ENCODE measurements around the gene A4GNT.

Gene A4GNT

GRCh38 chr3:138118612-138119422 lies 13.4 kb downstream of the A4GNT start:
- DNase-seq: peak; percentile 79
- Histone ChIP-seq H3K27ac (no peak overlapping the region), H3K36me3 (replicated peaks) (no peaks in the 10 kb centered on the region), H3K27me3 (replicated peaks) (no peaks in the 10 kb centered on the region), H3K4me3 (ENCODE audit: low read depth, low read length) (no peak overlapping the region)
- TF ChIP-seq, protein P1, sequence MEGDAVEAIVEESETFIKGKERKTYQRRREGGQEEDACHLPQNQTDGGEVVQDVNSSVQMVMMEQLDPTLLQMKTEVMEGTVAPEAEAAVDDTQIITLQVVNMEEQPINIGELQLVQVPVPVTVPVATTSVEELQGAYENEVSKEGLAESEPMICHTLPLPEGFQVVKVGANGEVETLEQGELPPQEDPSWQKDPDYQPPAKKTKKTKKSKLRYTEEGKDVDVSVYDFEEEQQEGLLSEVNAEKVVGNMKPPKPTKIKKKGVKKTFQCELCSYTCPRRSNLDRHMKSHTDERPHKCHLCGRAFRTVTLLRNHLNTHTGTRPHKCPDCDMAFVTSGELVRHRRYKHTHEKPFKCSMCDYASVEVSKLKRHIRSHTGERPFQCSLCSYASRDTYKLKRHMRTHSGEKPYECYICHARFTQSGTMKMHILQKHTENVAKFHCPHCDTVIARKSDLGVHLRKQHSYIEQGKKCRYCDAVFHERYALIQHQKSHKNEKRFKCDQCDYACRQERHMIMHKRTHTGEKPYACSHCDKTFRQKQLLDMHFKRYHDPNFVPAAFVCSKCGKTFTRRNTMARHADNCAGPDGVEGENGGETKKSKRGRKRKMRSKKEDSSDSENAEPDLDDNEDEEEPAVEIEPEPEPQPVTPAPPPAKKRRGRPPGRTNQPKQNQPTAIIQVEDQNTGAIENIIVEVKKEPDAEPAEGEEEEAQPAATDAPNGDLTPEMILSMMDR (IDR thresholded peaks at IDR 0.05; ENCODE audit: low read depth, low read length, missing control alignments): peak; percentile 97
- in situ Hi-C loops (cut with HindIII; ENCODE audit: low pct_ligation_motif_present, low sequenced_read_pairs): no loop called here

DNA sequence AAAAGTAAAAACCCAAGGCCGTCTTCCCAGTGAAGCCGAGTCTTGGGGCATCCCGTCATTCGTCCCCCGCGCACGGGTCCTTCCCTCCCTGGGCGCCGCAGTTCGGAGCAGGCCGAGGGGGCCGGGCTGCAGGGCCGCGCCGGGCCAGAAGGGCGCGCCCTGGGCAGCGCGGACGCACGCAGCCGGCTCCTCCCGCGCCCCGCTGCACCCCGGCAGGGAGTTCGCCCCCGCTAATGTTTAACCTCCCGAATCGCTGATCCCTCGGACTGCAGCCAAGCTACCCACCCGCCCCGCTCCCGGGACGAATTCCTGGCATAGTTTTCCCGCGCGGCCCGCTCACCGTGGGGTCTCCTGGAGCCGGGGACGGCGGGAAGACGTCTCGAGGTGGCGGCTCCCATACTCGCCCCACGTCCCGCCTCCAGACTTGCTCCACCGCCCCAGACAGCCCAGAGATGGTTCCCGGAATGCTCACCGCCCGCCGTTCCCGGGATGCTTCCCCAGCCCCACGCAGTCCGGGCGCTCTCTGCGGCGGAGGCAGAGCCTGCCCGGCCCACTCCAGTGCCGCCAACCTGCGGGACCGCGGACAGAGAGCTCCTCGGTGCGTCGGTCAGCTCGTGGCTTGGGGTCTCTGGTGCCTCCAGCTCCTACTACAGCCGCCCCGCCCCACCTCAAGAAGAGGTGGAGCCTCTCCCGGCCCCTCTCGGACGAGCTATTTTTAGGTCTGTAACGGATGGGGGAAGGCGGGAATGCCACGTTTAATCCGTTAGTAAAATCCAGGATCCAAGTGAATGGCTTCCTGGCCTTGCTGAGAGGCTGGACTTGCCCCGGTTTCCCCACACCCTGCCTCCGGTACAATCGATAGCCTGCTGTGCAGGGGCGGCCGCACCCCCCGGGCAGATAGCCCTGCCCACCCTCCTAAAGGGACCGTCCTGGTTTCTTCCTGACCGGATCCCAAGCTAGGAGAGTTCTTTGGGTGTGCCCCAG lies 16.9 kb downstream of the A4GNT start, which contains the start of gene DZIP1L:
Gene DZIP1L, minus strand, starts transcription at position 621 of the 984 bp plus-strand sequence. CDS start 11,637 bp downstream, outside the sequence.
- Histone ChIP-seq H3K36me3 (replicated peaks) (no peaks in the 10 kb centered on the region), H3K27me3 (replicated peaks) (no peaks in the 10 kb centered on the region), H3K27ac (peak within 1 kb of the TSS; percentile 78), H3K4me3 (ENCODE audit: low read depth, low read length) (peak within 1 kb of the TSS; percentile 94)
- peak; percentile 63 for DNase-seq
- TF ChIP-seq, protein P1 (IDR thresholded peaks at IDR 0.05; ENCODE audit: low read depth, low read length, missing control alignments): peak; percentile 25
- in situ Hi-C loops (cut with HindIII; ENCODE audit: low pct_ligation_motif_present, low sequenced_read_pairs): no loop called here

DNA sequence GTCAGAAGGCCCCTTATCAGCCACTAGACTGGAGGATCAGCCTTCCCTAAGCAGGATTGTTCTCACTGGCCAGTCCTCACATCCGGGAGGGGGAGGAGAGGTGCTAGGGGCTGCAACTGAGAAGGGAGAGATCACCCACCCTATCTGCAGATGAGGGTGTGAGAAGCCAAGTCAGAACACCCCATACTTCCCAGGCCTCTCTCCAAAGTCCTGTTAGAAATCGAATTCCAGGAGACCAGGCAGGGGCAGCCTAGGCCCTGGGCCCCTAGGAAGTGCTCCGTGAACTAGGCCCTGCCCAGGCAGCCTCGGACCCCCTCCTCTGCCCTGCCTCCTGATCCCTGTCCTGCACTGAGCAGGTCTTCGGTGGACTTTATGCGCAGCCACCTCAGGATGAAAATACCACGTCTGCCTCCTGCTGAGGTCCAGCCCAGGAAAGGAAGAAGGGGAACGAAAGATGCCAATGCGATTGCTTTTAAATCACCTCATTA lies 17.7 kb downstream of the A4GNT start:
- Histone ChIP-seq H3K36me3 (replicated peaks) (no peaks in the 10 kb centered on the region), H3K27me3 (replicated peaks) (no peaks in the 10 kb centered on the region), H3K4me3 (ENCODE audit: low read depth, low read length) (peak overlapping the region; percentile 94), H3K27ac (peak overlapping the region; percentile 78)
- in situ Hi-C loops (cut with HindIII; ENCODE audit: low pct_ligation_motif_present, low sequenced_read_pairs): no loop called here
- TF ChIP-seq, protein P1 (IDR thresholded peaks at IDR 0.05; ENCODE audit: low read depth, low read length, missing control alignments): no peak
- DNase-seq: no peak

- TF ChIP-seq, protein P1 (IDR thresholded peaks at IDR 0.05; ENCODE audit: low read depth, low read length, missing control alignments): no peak
- DNase-seq: no peak
- in situ Hi-C loops (cut with HindIII; ENCODE audit: low pct_ligation_motif_present, low sequenced_read_pairs): no loop called here
- H3K27ac ChIP-seq: no peak overlapping the region
- no peaks in the 10 kb centered on the region for H3K36me3 ChIP-seq (replicated peaks)
- H3K27me3 ChIP-seq (replicated peaks): no peaks in the 10 kb centered on the region
- no peak overlapping the region for H3K4me3 ChIP-seq (ENCODE audit: low read depth, low read length)
Measured at GRCh38 chr3:138113326-138113725, 18.9 kb downstream of the A4GNT start.

- no peak overlapping the region for H3K27ac ChIP-seq
- TF ChIP-seq, protein P1 (IDR thresholded peaks at IDR 0.05; ENCODE audit: low read depth, low read length, missing control alignments): no peak
- in situ Hi-C loops (cut with HindIII; ENCODE audit: low pct_ligation_motif_present, low sequenced_read_pairs): no loop called here
- H3K36me3 ChIP-seq (replicated peaks): no peaks in the 10 kb centered on the region
- no peaks in the 10 kb centered on the region for H3K27me3 ChIP-seq (replicated peaks)
- no peak overlapping the region for H3K4me3 ChIP-seq (ENCODE audit: low read depth, low read length)
- DNase-seq: no peak
Measured at GRCh38 chr3:138112362-138112761, 19.8 kb downstream of the A4GNT start.
